Mucosa of rectum (tissue), 2 donors: Measurements from ENCODE around the gene ABCA7.
A peak's percentile ranks its signal among the peaks of the same experiment; 100 is the strongest.

ENCODE experiments used
- H3K27ac ChIP-seq, 2 donors: one replicate each; pipeline ENCODE4 v1.7.0; 2013; ENCODE audit warnings: inconsistent platforms in 2 of 2, low read depth in 2 of 2, low read length in 2 of 2
- H3K27me3 ChIP-seq, 2 donors: one replicate each; pipeline ENCODE4 v1.7.0; 2013; ENCODE audit warnings: low read length in 2 of 2; ENCODE audit not compliant: control insufficient read depth in 2 of 2, insufficient read depth in 2 of 2
- H3K36me3 ChIP-seq, 2 donors: one replicate each; pipeline ENCODE4 v1.7.0; 2013; ENCODE audit warnings: low read length in 2 of 2; ENCODE audit not compliant: control insufficient read depth in 2 of 2, insufficient read depth in 2 of 2
- H3K4me1 ChIP-seq, 2 donors: one replicate each; pipeline ENCODE4 v1.7.0; 2013; ENCODE audit warnings: low read length in 2 of 2, mild to moderate bottlenecking in 1 of 2; ENCODE audit not compliant: control insufficient read depth in 2 of 2, insufficient read depth in 2 of 2
- H3K4me3 ChIP-seq, 2 donors: one replicate each; pipeline ENCODE4 v1.7.0; 2013; ENCODE audit warnings: low read length in 2 of 2
- H3K9ac ChIP-seq, 2 donors: one replicate each; pipeline ENCODE4 v1.7.0; 2013; ENCODE audit warnings: low read length in 2 of 2, low read depth in 1 of 2, mild to moderate bottlenecking in 1 of 2
- H3K9me3 ChIP-seq, 2 donors: one replicate each; pipeline ENCODE4 v1.7.0; 2013; ENCODE audit warnings: low read length in 2 of 2; ENCODE audit not compliant: control insufficient read depth in 2 of 2
- donor health status: healthy.
- donor health status: Normal muscosa, but diverticular disease.

ABCA7 gene

DNA sequence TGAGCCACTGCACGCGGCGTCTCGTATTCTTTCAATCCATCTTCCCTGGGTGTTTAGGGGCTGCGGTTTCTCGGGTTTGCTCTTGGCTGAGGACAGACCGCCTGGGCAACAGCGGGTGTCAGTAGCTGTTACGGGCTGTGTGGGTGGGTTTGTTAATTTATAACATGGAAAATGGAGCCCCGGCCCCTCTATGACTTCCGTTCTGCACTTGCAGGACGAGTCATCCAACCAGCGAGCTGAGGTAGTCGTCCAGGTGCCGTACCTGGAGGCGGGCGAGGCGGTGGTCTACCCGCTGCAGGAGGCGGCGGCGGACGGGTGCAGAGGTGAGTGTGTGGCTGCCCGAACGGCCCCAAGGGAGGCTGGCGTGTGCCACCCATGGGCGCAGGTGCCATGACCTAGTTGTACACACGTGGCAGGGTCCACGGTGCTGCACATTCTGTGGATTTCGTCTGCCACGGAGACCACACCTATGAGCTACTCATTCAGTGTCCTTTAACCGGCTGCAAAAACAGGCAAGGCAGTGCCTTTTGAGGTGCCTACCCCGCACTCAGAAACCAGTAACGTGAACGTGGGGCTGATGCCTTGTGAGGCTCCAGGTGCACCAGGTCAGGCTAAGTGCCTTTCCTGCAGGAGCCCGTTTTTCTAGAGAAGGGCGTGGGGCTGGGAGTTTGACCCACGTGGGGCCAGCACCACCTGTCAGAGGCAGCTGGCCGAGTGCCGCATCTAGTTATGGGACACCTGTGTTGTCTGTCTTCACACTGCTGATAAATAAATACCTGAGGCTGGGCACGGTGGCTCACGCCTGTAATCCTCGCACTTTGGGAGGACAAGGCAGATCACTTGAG is 44.3 kb downstream of the ABCA7 start:
- peaks cover 22 to 33% of the 10 kb centered on the region in 2 donors for H3K36me3 ChIP-seq
- H3K4me1 ChIP-seq, result peaks cover 20 to 22% of the 10 kb centered on the region in 2 donors
- H3K27ac ChIP-seq, result no peak overlapping the region

DNA sequence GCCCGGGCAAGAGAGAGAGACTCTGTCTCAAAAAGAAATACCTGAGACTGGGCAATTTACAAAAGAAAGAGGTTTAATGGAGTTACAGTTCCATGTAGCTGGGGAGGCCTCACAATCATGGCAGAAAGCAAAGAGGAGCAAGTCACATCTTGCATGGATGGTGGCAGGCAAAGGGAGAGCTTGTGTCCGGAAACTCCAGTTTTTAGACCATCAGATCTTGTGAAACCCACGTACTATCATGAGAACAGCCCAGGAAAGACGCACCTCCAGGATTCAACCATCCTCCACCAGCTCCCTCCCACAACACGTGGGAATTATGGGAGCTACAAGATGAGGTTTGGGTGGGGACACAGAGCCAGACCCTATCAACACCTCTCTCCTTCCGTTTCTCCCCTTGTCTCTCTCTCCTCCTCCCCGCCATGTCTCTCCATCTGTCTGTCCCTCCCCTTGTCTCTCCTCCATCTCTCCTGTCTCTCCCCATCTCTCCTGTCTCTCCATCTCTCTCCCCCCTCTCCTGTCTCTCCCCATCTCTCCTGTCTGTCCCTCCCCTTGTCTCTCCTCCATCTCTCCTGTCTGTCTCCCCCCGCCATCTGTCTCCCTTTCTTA is 45.2 kb downstream of the ABCA7 start:
- peaks cover 0 to 2% of the 10 kb centered on the region in 2 donors for H3K27me3 ChIP-seq
- H3K27ac ChIP-seq, result no peak overlapping the region
- no peak overlapping the region for H3K4me3 ChIP-seq
- H3K9ac ChIP-seq, result no peak overlapping the region
- peaks cover 26 to 31% of the 10 kb centered on the region in 2 donors for H3K36me3 ChIP-seq
- no peaks in the 10 kb centered on the region for H3K9me3 ChIP-seq
- H3K4me1 ChIP-seq, result peaks cover 22% of the 10 kb centered on the region in 2 donors

More for the DNA sequence above, 44.3 kb downstream of the ABCA7 start:
- no peak overlapping the region for H3K9ac ChIP-seq
- peaks cover 0 to 2% of the 10 kb centered on the region in 2 donors for H3K27me3 ChIP-seq
- H3K4me3 ChIP-seq, result no peak overlapping the region
- no peaks in the 10 kb centered on the region for H3K9me3 ChIP-seq

- H3K4me1 ChIP-seq, result peaks cover 22% of the 10 kb centered on the region in 2 donors
Observed at GRCh38 chr19:1085676-1086442, 46.0 kb downstream of the ABCA7 start.

DNA sequence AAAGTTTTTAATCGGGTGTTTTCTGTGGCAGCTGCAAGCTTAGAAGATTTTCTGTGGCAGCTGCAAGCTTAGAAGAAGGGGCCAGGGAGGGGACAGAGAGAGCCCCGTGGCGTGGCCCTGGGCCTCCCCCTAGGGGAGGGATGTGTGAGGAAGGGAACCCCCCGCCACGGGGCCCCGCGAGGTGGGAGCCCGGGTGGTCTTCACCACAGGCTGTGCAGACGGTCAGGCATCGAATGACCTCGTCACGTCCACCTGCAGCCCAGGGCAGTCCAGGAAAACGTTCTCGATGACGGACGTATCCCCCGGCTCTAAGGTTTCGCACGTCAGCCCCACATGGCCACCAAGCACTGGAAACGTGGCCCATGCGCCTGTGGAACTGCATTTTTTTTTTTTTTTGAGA is 46.7 kb downstream of the ABCA7 start:
- Histone ChIP-seq H3K4me3 (no peak overlapping the region), H3K27ac (no peak overlapping the region), H3K9ac (no peak overlapping the region), H3K36me3 (peaks cover 26 to 37% of the 10 kb centered on the region in 2 donors), H3K4me1 (peaks cover 21% of the 10 kb centered on the region in 2 donors), H3K9me3 (no peaks in the 10 kb centered on the region), H3K27me3 (peaks cover 0 to 2% of the 10 kb centered on the region in 2 donors)

More at GRCh38 chr19:1085676-1086442, 46.0 kb downstream of the ABCA7 start:
- Histone ChIP-seq H3K4me3 (no peak overlapping the region), H3K27me3 (peaks cover 0 to 2% of the 10 kb centered on the region in 2 donors), H3K27ac (no peak overlapping the region), H3K36me3 (peaks cover 24 to 34% of the 10 kb centered on the region in 2 donors), H3K9ac (no peak overlapping the region), H3K9me3 (no peaks in the 10 kb centered on the region)

- H3K36me3 ChIP-seq, result peaks cover 29 to 42% of the 10 kb centered on the region in 2 donors
- H3K4me1 ChIP-seq, result peaks cover 13 to 17% of the 10 kb centered on the region in 2 donors
- H3K9me3 ChIP-seq, result no peaks in the 10 kb centered on the region
- H3K4me3 ChIP-seq, result no peak overlapping the region
- no peak overlapping the region for H3K9ac ChIP-seq
- peak overlapping the region; percentile 37 to 68 for H3K27ac ChIP-seq
- H3K27me3 ChIP-seq, result peaks cover 0 to 2% of the 10 kb centered on the region in 2 donors
Observed at GRCh38 chr19:1087813-1088415, 48.0 kb downstream of the ABCA7 start.

DNA sequence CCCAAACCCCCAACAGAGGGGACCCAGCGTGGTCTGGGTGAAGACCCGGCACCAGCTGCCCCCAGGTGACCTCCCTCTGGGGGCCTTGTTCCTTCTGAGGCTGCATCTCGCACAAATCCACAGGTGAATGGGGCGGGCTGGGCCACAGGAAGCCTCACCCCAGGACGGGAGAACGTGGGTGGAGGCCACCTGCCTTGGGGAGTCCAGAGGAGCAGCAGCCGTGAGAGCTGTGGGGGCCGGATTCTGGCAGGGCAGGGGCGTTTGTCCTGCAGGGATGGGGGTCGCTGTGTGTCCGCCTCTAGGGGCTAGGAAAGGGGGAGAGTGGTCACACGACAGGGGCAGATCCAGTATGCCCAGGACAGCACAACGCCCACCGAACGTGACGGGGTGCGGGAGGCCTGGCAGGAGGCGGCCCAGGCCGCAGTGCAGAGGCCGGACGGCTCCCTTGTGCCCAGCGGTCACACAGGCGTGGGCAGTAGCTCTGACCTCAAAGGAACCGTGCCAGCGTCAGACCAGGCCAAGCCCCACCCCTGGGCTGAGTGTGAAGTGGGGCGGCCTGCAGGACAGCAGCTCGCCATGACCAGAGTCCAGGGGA is 48.6 kb downstream of the ABCA7 start:
- Histone ChIP-seq H3K4me1 (peaks cover 11 to 14% of the 10 kb centered on the region in 2 donors), H3K9ac (no peak overlapping the region), H3K36me3 (peaks cover 29 to 43% of the 10 kb centered on the region in 2 donors), H3K27me3 (peaks cover 0 to 2% of the 10 kb centered on the region in 2 donors), H3K27ac (peak overlapping the region; percentile 37 to 68), H3K9me3 (no peaks in the 10 kb centered on the region), H3K4me3 (no peak overlapping the region)

GRCh38 chr19:1089126-1089771 is 49.3 kb downstream of the ABCA7 start:
- Histone ChIP-seq H3K4me1 (peaks cover 12 to 21% of the 10 kb centered on the region in 2 donors), H3K27me3 (peaks cover 0 to under 1% of the 10 kb centered on the region in 2 donors), H3K36me3 (peaks cover 28 to 43% of the 10 kb centered on the region in 2 donors), H3K9me3 (no peaks in the 10 kb centered on the region), H3K9ac (no peak overlapping the region), H3K4me3 (no peak overlapping the region), H3K27ac (peak overlapping the region in 1 of 2 donors; percentile 68)

DNA sequence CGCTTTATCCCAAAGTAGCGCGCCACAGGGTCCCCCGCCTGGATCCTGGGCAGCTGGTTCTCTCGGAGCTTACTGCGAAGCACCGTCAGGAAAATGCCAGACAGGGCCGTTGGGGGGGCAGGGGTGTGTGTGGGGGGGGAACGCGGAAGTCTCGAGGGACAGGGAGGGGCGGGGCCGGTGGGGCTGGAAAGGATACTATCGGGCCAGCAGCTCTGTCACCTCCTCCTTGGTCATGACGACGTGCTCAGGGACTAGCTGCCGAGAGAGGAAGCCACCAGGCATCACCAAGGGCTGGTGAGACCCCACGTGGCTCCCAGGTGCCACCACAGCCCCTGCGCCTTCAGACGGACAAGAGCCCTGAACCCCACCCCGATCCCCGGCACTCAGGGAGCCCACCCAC is 50.0 kb downstream of the ABCA7 start:
- H3K9me3 ChIP-seq, result no peaks in the 10 kb centered on the region
- H3K27me3 ChIP-seq, result no peaks in the 10 kb centered on the region
- no peak overlapping the region for H3K9ac ChIP-seq
- H3K27ac ChIP-seq, result no peak overlapping the region
- no peak overlapping the region for H3K4me3 ChIP-seq
- peaks cover 26 to 40% of the 10 kb centered on the region in 2 donors for H3K36me3 ChIP-seq
- peaks cover 12 to 20% of the 10 kb centered on the region in 2 donors for H3K4me1 ChIP-seq
